NCI-H460 (cell line): ENCODE data around the gene SLC22A23. TPM values are rescaled to one million over a fixed set of nuclear protein-coding genes. Genes with fewer than 3 reads are reported as not detected.

ENCODE experiments used
- DNase-seq: peaks from one replicate; pipeline ENCODE4 v3.0.0-alpha.2; 2016; ENCODE audit warnings: low read depth; ENCODE audit errors: extremely low read depth
- total RNA-seq: library from RNA; depleted of rRNA; stranded (reverse); fragments of >200 nt; shearing (Covaris generic); gene quantifications from 2 replicates; pipeline ENCODE4 v1.2.3, GENCODE V29; 2014

The SLC22A23 gene
- total RNA-seq, 1 experiment from 2014 or later: 4.9 TPM

DNA sequence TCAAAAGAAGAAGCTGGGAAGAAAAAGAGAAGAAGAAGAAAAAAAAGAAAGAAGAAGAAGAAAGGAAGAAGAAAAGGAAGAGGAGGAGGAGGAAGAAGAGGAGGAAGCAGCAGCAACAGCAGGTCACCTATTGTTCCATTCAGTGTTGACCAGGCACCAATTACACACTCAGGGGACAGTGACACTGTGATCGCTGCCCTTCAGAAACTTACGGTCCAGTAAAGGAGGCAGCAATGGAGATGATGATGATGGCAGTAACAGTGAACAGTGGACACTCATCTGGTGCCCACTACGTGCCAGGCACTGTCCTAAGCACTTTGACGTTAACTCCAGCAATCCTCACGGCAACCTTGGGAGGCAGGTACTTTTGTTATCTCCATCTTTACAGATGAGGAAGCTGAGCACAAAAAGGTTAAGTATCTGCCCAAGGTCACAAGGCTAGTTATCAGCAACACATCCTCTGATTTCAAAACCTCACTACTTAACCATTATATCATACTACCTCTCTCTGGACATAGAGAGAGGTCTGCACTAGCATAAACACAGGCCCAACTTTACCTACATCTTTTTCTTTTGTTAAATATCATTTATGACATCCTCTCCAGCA lies 83.2 kb downstream of the SLC22A23 start:
- DNase-seq: no peak

DNA sequence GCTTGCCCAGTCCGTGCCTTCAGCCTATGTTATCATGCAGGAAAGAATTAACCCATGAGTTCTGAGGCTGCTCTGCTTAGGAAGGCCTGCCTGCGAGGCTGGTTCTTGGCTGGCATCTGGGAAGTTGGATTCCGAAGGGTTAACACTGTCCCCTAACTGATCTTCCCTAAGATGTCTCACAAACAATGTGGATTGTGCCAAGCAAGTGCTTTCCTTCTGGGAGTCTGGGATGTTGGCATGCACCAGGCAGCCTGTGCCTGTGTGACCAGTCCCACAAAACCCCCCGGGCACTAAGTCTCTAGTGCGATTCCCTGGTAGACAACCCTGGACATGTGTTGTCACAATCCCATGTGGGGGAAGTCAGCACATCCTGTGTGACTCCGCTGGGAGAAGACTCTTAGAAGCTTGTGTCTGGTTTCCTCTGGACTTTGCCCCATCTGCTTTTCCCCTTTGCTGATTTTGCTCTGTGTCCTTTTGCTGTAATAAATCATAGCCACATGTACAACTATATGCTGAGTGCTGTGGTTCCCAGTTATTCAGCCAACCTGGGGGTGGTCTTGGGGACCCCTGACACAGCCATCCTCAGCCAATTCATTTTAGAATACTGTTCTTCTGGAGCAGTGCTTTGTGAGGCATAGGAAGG lies 83.8 kb downstream of the SLC22A23 start:
- DNase-seq: no peak

- no peak for DNase-seq
Measured at GRCh38 chr6:3372184-3372846, 84.5 kb downstream of the SLC22A23 start.

GRCh38 chr6:3371222-3371949 lies 85.5 kb downstream of the SLC22A23 start:
- no peak for DNase-seq

- no peak for DNase-seq
Measured at GRCh38 chr6:3370361-3371221, 86.3 kb downstream of the SLC22A23 start.

DNA sequence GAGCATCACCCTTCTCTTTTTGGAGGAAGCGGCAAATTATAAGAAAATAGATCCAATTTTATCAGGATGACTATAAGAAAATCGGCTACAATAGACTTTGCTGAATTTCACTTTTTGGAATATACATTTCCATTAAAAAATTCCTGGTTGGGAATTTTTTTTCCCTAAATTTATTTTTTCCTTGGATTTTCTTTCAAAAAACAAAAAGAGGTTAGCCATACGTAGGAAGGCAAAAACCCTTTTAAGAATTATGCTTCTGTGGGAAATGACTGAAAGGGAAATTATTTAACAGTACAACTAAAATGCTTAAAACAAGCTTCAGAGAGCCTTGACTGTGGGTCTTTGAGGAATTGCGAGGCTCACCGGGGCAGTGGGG lies 86.9 kb downstream of the SLC22A23 start:
- no peak for DNase-seq

GRCh38 chr6:3368685-3369084 lies 88.2 kb downstream of the SLC22A23 start:
- DNase-seq: no peak

DNA sequence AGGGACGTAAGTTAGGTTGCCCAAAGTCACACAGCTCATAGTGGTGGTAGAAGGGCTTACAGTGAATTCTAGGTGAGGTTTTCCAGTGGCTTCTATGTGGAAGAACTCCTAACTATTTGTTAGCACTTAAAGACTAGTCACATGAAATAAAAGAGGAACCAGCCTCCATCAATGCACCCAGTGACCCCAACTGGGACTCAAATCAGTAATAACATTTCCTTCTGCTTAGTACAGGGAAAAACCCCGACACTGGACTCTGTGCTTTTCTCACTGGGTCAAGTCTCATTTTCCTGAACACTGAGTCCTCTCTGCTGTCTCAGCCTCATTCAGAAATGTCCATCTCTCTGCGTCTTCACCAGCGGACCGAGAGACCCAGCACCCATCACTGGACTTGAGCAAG lies 89.2 kb downstream of the SLC22A23 start:
- no peak for DNase-seq

- no peak for DNase-seq
Measured at GRCh38 chr6:3366596-3367413, 90.0 kb downstream of the SLC22A23 start.

- DNase-seq: no peak
Measured at GRCh38 chr6:3364391-3364790, 92.5 kb downstream of the SLC22A23 start.

- no peak for DNase-seq
Measured at GRCh38 chr6:3363296-3364025, 93.4 kb downstream of the SLC22A23 start.

GRCh38 chr6:3361312-3362037 lies 95.4 kb downstream of the SLC22A23 start:
- DNase-seq: no peak

DNA sequence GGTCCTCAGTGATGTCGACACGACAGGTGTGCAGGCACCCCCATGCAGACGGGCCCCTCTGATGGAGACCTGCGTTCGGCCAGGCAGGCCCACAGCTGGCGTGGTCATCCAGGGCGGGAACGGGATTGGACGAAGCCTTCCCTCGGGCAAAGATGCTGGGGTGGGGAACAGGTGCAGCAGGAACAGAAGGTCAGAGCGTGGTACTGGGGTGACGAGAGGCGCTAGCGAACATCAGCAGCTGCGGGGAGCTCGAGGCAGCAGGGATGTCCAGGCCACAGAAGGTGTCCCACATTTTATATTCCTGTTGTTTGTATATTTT lies 96.2 kb downstream of the SLC22A23 start:
- no peak for DNase-seq

DNA sequence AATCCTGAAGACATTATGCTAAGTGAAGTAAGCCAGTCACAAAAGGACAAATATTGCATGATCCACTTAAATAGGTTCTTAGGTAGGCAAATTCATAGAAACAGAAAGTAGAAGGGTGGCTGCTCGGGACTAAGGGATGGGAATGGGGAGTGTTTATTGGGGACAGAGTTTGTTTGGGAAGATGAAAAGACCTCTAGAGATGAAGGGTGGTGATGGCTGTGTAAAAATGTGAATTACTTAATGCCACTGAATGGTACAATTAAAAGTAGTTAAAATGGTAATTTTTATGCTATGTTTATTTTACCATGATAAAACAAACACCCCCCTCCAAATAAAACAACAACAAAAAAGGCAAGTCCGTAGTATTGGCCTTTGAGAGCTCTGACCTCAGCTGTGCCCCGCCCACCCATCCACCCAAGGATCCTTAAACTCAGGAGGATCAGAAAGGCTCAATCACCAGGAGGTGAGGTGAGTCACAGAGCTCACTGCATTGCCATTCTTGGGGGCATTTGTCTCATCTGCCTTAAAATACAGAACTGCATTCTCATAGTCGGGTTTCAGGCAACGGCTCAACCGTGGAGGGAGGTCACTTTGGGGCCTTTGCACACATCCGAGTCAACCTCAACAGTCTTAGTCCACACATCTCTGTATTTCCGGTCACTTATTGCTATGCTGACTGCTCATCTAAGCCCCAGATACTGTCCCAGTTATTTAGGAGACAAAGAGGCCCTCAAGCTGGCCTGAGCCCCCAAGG lies 96.7 kb downstream of the SLC22A23 start:
- DNase-seq: no peak

- DNase-seq: no peak
Measured at GRCh38 chr6:3359101-3359752, 97.6 kb downstream of the SLC22A23 start.

GRCh38 chr6:3358413-3359100 lies 98.3 kb downstream of the SLC22A23 start:
- no peak for DNase-seq

GRCh38 chr6:3357678-3358077 lies 99.2 kb downstream of the SLC22A23 start:
- no peak for DNase-seq
